HEK293 (cell line): ENCODE measurements around the gene DSE.

Source experiments
- CTCF ChIA-PET: fragments of 350-600 bp; formaldehyde crosslinking; extraction: SDS; loops from one replicate; lab custom pipeline; 2021; ENCODE audit warnings: antibody characterized with exemption; lab: Yijun Ruan, JAX
- POLR2A ChIA-PET: fragments of 300-600 bp; formaldehyde crosslinking; extraction: SDS; loops from one replicate; lab custom pipeline; 2020; ENCODE audit warnings: antibody characterized with exemption, inconsistent platforms; lab: Yijun Ruan, JAX
- H3K27ac ChIP-seq: fragments of 200-500 bp; sonication (Bioruptor generic); 2 replicates; pipeline ENCODE4 v1.5.1; 2014; ENCODE audit warnings: low read depth, low read length, control low read depth, inconsistent platforms; ENCODE audit errors: extremely low read depth
- H3K36me3 ChIP-seq, 2 experiments: fragments of 200-500 bp in 1 of 2; sonication (Bioruptor generic) in 1 of 2; 1 replicate in 1 of 2; 2 replicates in 1 of 2; pipeline ENCODE4 v1.5.1; 2014 to 2017; ENCODE audit warnings: inconsistent platforms in 2 of 2, low read length in 2 of 2; ENCODE audit not compliant: control insufficient read depth in 2 of 2, insufficient read depth in 1 of 2
- H3K4me1 ChIP-seq: fragments of 200-500 bp; sonication (Bioruptor generic); 2 replicates; pipeline ENCODE4 v1.5.1; 2014; ENCODE audit warnings: mild to moderate bottlenecking, low read length, inconsistent platforms; ENCODE audit not compliant: control insufficient read depth, insufficient read depth
- H3K4me3 ChIP-seq: 2 replicates; pipeline ENCODE4 v1.5.1; 2011; ENCODE audit warnings: low read depth, mild to moderate bottlenecking, control low read depth, low read length, moderate library complexity
- H3K9me3 ChIP-seq: fragments of 200-500 bp; sonication (Bioruptor generic); 2 replicates; pipeline ENCODE4 v1.5.1; 2014; ENCODE audit warnings: low read depth, low read length, inconsistent platforms; ENCODE audit not compliant: control insufficient read depth, insufficient read depth
- CTCF ChIP-seq: fragments of 450-650 bp; formaldehyde crosslinking; IDR thresholded peaks from 2 replicates; pipeline ENCODE4 v1.5.1; 2016; ENCODE audit warnings: missing biosample characterization, missing genetic modification characterization
- GFI1B ChIP-seq: fragments of 450-650 bp; formaldehyde crosslinking; IDR thresholded peaks from 2 replicates; pipeline ENCODE4 v1.5.1; 2016; ENCODE audit warnings: missing biosample characterization, missing genetic modification characterization
- KLF7 ChIP-seq: fragments of 450-650 bp; formaldehyde crosslinking; IDR thresholded peaks from 2 replicates; pipeline ENCODE4 v1.5.1; 2016; ENCODE audit warnings: missing biosample characterization, missing genetic modification characterization, borderline replicate concordance
- KLF9 ChIP-seq: fragments of 450-650 bp; formaldehyde crosslinking; IDR thresholded peaks from 2 replicates; pipeline ENCODE4 v1.5.1; 2016; ENCODE audit warnings: missing biosample characterization, missing genetic modification characterization, low read depth
- OVOL3 ChIP-seq: fragments of 450-650 bp; formaldehyde crosslinking; IDR thresholded peaks from 2 replicates; pipeline ENCODE4 v1.5.1; 2016; ENCODE audit warnings: missing biosample characterization, missing genetic modification characterization
- SP2 ChIP-seq: fragments of 450-650 bp; formaldehyde crosslinking; IDR thresholded peaks from 2 replicates; pipeline ENCODE4 v1.5.1; 2016; ENCODE audit warnings: missing biosample characterization, missing genetic modification characterization
- ZBTB48 ChIP-seq: fragments of 450-650 bp; formaldehyde crosslinking; IDR thresholded peaks from 2 replicates; pipeline ENCODE4 v1.5.1; 2016; ENCODE audit warnings: missing biosample characterization, missing genetic modification characterization
- ZBTB49 ChIP-seq: fragments of 450-650 bp; formaldehyde crosslinking; IDR thresholded peaks from 2 replicates; pipeline ENCODE4 v1.5.1; 2016; ENCODE audit warnings: missing biosample characterization, missing genetic modification characterization, low read depth
- ZBTB6 ChIP-seq: fragments of 450-650 bp; formaldehyde crosslinking; IDR thresholded peaks from 2 replicates; pipeline ENCODE4 v1.5.1; 2017; ENCODE audit warnings: missing biosample characterization, missing genetic modification characterization
- ZNF112 ChIP-seq: fragments of 450-650 bp; formaldehyde crosslinking; IDR thresholded peaks from 2 replicates; pipeline ENCODE4 v1.5.0; 2017; ENCODE audit warnings: missing biosample characterization, missing genetic modification characterization
- ZNF175 ChIP-seq: fragments of 450-650 bp; formaldehyde crosslinking; IDR thresholded peaks from 2 replicates; pipeline ENCODE4 v1.5.1; 2016; ENCODE audit warnings: missing biosample characterization, missing genetic modification characterization
- ZNF184 ChIP-seq: fragments of 450-650 bp; IDR thresholded peaks from 2 replicates; pipeline ENCODE4 v1.5.1; 2018; ENCODE audit warnings: missing biosample characterization, mild to moderate bottlenecking, missing genetic modification characterization
- ZNF324 ChIP-seq: fragments of 450-650 bp; formaldehyde crosslinking; IDR thresholded peaks from 2 replicates; pipeline ENCODE4 v1.5.1; 2016; ENCODE audit warnings: missing biosample characterization, missing genetic modification characterization
- ZNF362 ChIP-seq: fragments of 450-650 bp; formaldehyde crosslinking; IDR thresholded peaks from 2 replicates; pipeline ENCODE4 v1.5.1; 2016; ENCODE audit warnings: missing biosample characterization, missing genetic modification characterization
- ZNF426 ChIP-seq: fragments of 450-650 bp; formaldehyde crosslinking; IDR thresholded peaks from 2 replicates; pipeline ENCODE4 v1.5.1; 2017; ENCODE audit warnings: missing biosample characterization, missing genetic modification characterization, mild to moderate bottlenecking, inconsistent platforms, moderate library complexity
- ZNF433 ChIP-seq: fragments of 450-650 bp; formaldehyde crosslinking; IDR thresholded peaks from 2 replicates; pipeline ENCODE4 v1.5.1; 2016; ENCODE audit warnings: missing biosample characterization, missing genetic modification characterization, low read depth
- ZNF513 ChIP-seq: fragments of 450-650 bp; IDR thresholded peaks from 2 replicates; pipeline ENCODE4 v1.5.1; 2018; ENCODE audit warnings: missing biosample characterization, missing genetic modification characterization
- ZNF549 ChIP-seq: fragments of 450-650 bp; IDR thresholded peaks from 2 replicates; pipeline ENCODE4 v1.5.1; 2018; ENCODE audit warnings: missing biosample characterization, missing genetic modification characterization, mild to moderate bottlenecking, inconsistent platforms, moderate library complexity
- ZNF560 ChIP-seq: fragments of 450-650 bp; formaldehyde crosslinking; IDR thresholded peaks from 2 replicates; pipeline ENCODE4 v1.5.1; 2017; ENCODE audit warnings: missing biosample characterization, missing genetic modification characterization, borderline replicate concordance
- ZNF701 ChIP-seq: fragments of 450-650 bp; formaldehyde crosslinking; IDR thresholded peaks from 2 replicates; pipeline ENCODE4 v1.5.1; 2016; ENCODE audit warnings: missing biosample characterization, missing genetic modification characterization
- ZXDB ChIP-seq: fragments of 450-650 bp; formaldehyde crosslinking; IDR thresholded peaks from 2 replicates; pipeline ENCODE4 v1.5.1; 2016; ENCODE audit warnings: missing biosample characterization, missing genetic modification characterization

The DSE gene

GRCh38 chr6:116398316-116399010 lies 27.7 kb downstream of the DSE start:
- Histone ChIP-seq H3K4me1 (peaks cover 14% of the 10 kb centered on the region), H3K36me3 (peaks cover 0 to 10% of the 10 kb centered on the region in 2 experiments; a peak in 1 of 3 replicates), H3K4me3 (no peak overlapping the region), H3K27ac (no peak overlapping the region), H3K9me3 (no peaks in the 10 kb centered on the region)
- POLR2A ChIA-PET, result no interaction called here
- CTCF ChIA-PET, result interaction anchor here (0.7 to 1.3 kb wide), 2 partner anchors 47 to 75 kb away, joined by 3 to 4 read pairs; no protein-coding TSS in a partner anchor
- TF ChIP-seq ZNF701 (tag by site-specific recombination) (no peak), KLF7 (tag by site-specific recombination) (no peak), ZBTB48 (tag by site-specific recombination) (no peak), ZNF513 (tag by site-specific recombination) (no peak), ZNF560 (tag by site-specific recombination) (no peak), ZNF362 (no peak), OVOL3 (tag by site-specific recombination) (no peak), ZBTB6 (tag by site-specific recombination) (no peak), ZNF549 (tag by site-specific recombination) (no peak), ZNF426 (tag by site-specific recombination) (no peak), ZXDB (tag by site-specific recombination) (no peak), KLF9 (tag by site-specific recombination) (no peak), SP2 (tag by site-specific recombination) (no peak), ZNF184 (tag by site-specific recombination) (no peak), ZNF433 (tag by site-specific recombination) (no peak)
- TF ChIP-seq, all 188 proteins: peak for 0

GRCh38 chr6:116399287-116399686 lies 28.5 kb downstream of the DSE start:
- ChIA-PET CTCF (interaction anchor here (0.7 to 1.3 kb wide), 2 partner anchors 47 to 74 kb away, joined by 3 to 4 read pairs; no protein-coding TSS in a partner anchor), POLR2A (no interaction called here)
- Histone ChIP-seq H3K27ac (no peak overlapping the region), H3K36me3 (peaks cover 0 to 10% of the 10 kb centered on the region in 2 experiments; a peak in 1 of 3 replicates), H3K9me3 (no peaks in the 10 kb centered on the region), H3K4me3 (no peak overlapping the region), H3K4me1 (peaks cover 14% of the 10 kb centered on the region)
- TF ChIP-seq ZBTB49 (tag by site-specific recombination) (no peak), ZBTB48 (tag by site-specific recombination) (no peak), GFI1B (tag by site-specific recombination) (no peak), ZNF560 (tag by site-specific recombination) (no peak), ZNF324 (tag by site-specific recombination) (no peak), ZNF112 (tag by site-specific recombination) (no peak), ZNF184 (tag by site-specific recombination) (no peak), ZNF175 (tag by site-specific recombination) (no peak), CTCF (tag by site-specific recombination) (no peak)
